Heart right ventricle (tissue), 16 donors: ENCODE data around the gene ACTN4. TPM values are rescaled to one million over a fixed set of nuclear protein-coding genes. Genes with fewer than 3 reads are reported as not detected.
A peak's percentile ranks its signal among the peaks of the same experiment; 100 is the strongest.

Source experiments
- ATAC-seq, 8 donors: fragments of 200-7000 bp; cut with Tn5 transposase; one replicate each; pipeline ENCODE4 v1.9.1; 2020; ENCODE audit warnings: mild to moderate bottlenecking in 8 of 8, moderate library complexity in 8 of 8, moderate number of reproducible peaks in 1 of 8
- DNase-seq, 2 donors: peaks; one replicate each; pipeline ENCODE4 v3.0.0-alpha.2; 2020
- H3K27ac ChIP-seq, 10 donors: fragments of 200-600 bp; sonication (generic) in 2 of 10; one replicate each; pipeline versions ENCODE4 v1.5.0 to v1.8.0; 2020 to 2022; ENCODE audit warnings: mild to moderate bottlenecking in 3 of 10
- H3K27me3 ChIP-seq, 7 donors: fragments of 200-600 bp; one replicate each; pipeline ENCODE4 v1.8.0; 2021 to 2022; ENCODE audit warnings: mild to moderate bottlenecking in 2 of 7
- H3K36me3 ChIP-seq, 9 donors: fragments of 200-600 bp; sonication (generic) in 1 of 9; one replicate each; pipeline versions ENCODE4 v1.5.0 to v1.8.0; 2020 to 2022; ENCODE audit warnings: mild to moderate bottlenecking in 2 of 9
- H3K4me1 ChIP-seq, 9 donors: fragments of 200-600 bp; sonication (generic) in 1 of 9; one replicate each; pipeline versions ENCODE4 v1.5.0 to v1.8.0; 2020 to 2022; ENCODE audit warnings: mild to moderate bottlenecking in 4 of 9
- H3K4me3 ChIP-seq, 10 donors: fragments of 200-600 bp; sonication (generic) in 2 of 10; one replicate each; pipeline versions ENCODE4 v1.5.0 to v1.8.0; 2020 to 2022; ENCODE audit warnings: mild to moderate bottlenecking in 7 of 10, moderate library complexity in 2 of 10
- H3K9me3 ChIP-seq, 11 donors: fragments of 200-600 bp in 10 of 11; sonication (generic) in 2 of 11; one replicate each; pipeline versions ENCODE4 v1.5.0 to v1.8.0; 2013 to 2022; ENCODE audit warnings: mild to moderate bottlenecking in 2 of 11, control low read depth in 1 of 11, moderate library complexity in 1 of 11
- CTCF ChIP-seq, 9 donors: fragments of 200-600 bp; sonication (generic) in 2 of 9; IDR thresholded peaks; one replicate each; pipeline versions ENCODE4 v1.5.0 to v1.8.0; 2021 to 2022; ENCODE audit warnings: antibody characterized with exemption in 9 of 9, mild to moderate bottlenecking in 5 of 9, moderate library complexity in 1 of 9
- whole genome bisulfite sequencing, 2 donors: extraction: QIAGEN DNeasy Blood & Tissue Kit; methylation state at CpG; one replicate each; pipeline ENCODE4 v1.1.7; 2013; ENCODE audit warnings: inconsistent platforms in 1 of 2; 5-methylcytosine and 5-hydroxymethylcytosine counted together
- intact Hi-C, 10 donors: fragments of 100-400 bp; cut with DNase I; formaldehyde crosslinking; loops; one replicate each; pipeline versions ENCODE4 v1.11.1 to v1.14.2; 2022
- polyA plus RNA-seq, 2 donors: library from polyadenylated mRNA; stranded (reverse); fragments of 200-250 nt; gene quantifications; one replicate each; pipeline ENCODE4 v1.2.3, GENCODE V29; 2013
- total RNA-seq, 10 donors: library from RNA; stranded (reverse); fragmentation: NEBNext Ultra II Directional in 3 of 10; extraction: Animal tissue kit (Norgen Biotek cat#: 25700) in 3 of 10; gene quantifications; one replicate each; pipeline versions ENCODE4 v1.2.1 to v1.2.4, GENCODE V29; 2021 to 2023
- donor health status: Arrhythmogenic right ventricular cardiomyopathy.
- donor health status: ischemic (EF 13 %, LVEDD 7.1; RV severe dilation, severe dysfunction).
- donor health status: healthy with polysubstance abuse.
- donor health status: DM: no; HTN: yes; CAD: no.
- donor health status: DM: no; HTN: no; CAD: no.
- donor health status: ischemic (EF 25% LVEDD 6.9; RV normal size, moderate dysfunction).
- donor health status: ischemic (EF 25% LVEDD 5.7; RV mildly dilated, moderate dysfunction).
- donor health status: healthy.
- donor health status: DM: yes; HTN: yes; CAD: no.
- donor health status: Ischemic cardiomyopathy.
- donor health status: ischemic (EF 35%, LVEDD 5.7; RV mildly dilated, moderate dysfunction).
- donor health status: nonischemic (EF 11% LVEDD 7.7; RV severe dilation, severe dysfunction).
- donor health status: DM: yes; HTN: yes; CAD: no.
- donor health status: PGD.
- donor health status: ischemic (EF 29% LVEDD 5.4; RV normal size, mild dysfunction).
- donor health status: nonischemic (EF 23%, LVEDD 6.1; RV moderate dilation, normal function).

The ACTN4 gene
- total and polyA plus RNA-seq, 12 donors: 92.4 to 291 (median 149) TPM

GRCh38 chr19:38685666-38686529 lies 38.4 kb downstream of the ACTN4 start:
- intact Hi-C loops: no loop called here
- DNase-seq: no peak

GRCh38 chr19:38686530-38686888 lies 39.1 kb downstream of the ACTN4 start:
- TF ChIP-seq CTCF (IDR thresholded peaks at IDR 0.05): no peak

More at GRCh38 chr19:38685666-38686529, 38.4 kb downstream of the ACTN4 start:
- Histone ChIP-seq H3K27me3 (no peaks in the 10 kb centered on the region), H3K4me1 (peaks cover 48 to 100% (median 93%) of the 10 kb centered on the region in 9 donors), H3K36me3 (peaks cover 0 to 18% (median 4%) of the 10 kb centered on the region in 9 donors), H3K4me3 (no peak overlapping the region), H3K9me3 (no peaks in the 10 kb centered on the region), H3K27ac (peak overlapping the region; percentile 74 to 95 (median 90))
- WGBS, 2 donors: 17 to 23% methylated on average over 10 of the region's 10 CpGs
- ATAC-seq: peak in 6 of 8 donors; percentile 5 to 41 (median 26)
- peak; percentile 13 to 60 (median 49) for TF ChIP-seq CTCF (IDR thresholded peaks at IDR 0.05)

GRCh38 chr19:38687837-38688378 lies 40.5 kb downstream of the ACTN4 start:
- Histone ChIP-seq H3K9me3 (no peaks in the 10 kb centered on the region), H3K27me3 (no peaks in the 10 kb centered on the region), H3K27ac (peak overlapping the region in 8 of 10 donors; percentile 31 to 95 (median 91)), H3K4me3 (no peak overlapping the region), H3K36me3 (peaks cover 0 to 18% (median 4%) of the 10 kb centered on the region in 9 donors), H3K4me1 (peaks cover 57 to 99% (median 91%) of the 10 kb centered on the region in 9 donors)
- ATAC-seq: no peak
- intact Hi-C loops: no loop called here
- TF ChIP-seq CTCF (IDR thresholded peaks at IDR 0.05): no peak
- DNase-seq: no peak
- 95 to 97% methylated on average over 7 of the region's 7 CpGs for WGBS, 2 donors

More at GRCh38 chr19:38686530-38686888, 39.1 kb downstream of the ACTN4 start:
- no peak for DNase-seq
- Histone ChIP-seq H3K27ac (peak overlapping the region; percentile 74 to 95 (median 90)), H3K4me1 (peaks cover 50 to 99% (median 91%) of the 10 kb centered on the region in 9 donors), H3K4me3 (no peak overlapping the region), H3K36me3 (peaks cover 0 to 18% (median 4%) of the 10 kb centered on the region in 9 donors), H3K27me3 (no peaks in the 10 kb centered on the region), H3K9me3 (no peaks in the 10 kb centered on the region)
- intact Hi-C loops: no loop called here
- WGBS, 2 donors: 61 to 77% methylated on average over 5 of the region's 5 CpGs
- peak in 2 of 8 donors; percentile 6 to 13 for ATAC-seq

- ATAC-seq: no peak
- WGBS, 2 donors: 91 to 93% methylated on average over 14 of the region's 14 CpGs
- no peaks in the 10 kb centered on the region for H3K9me3 ChIP-seq
- DNase-seq: no peak
- no peak overlapping the region for H3K4me3 ChIP-seq
- TF ChIP-seq CTCF (IDR thresholded peaks at IDR 0.05): no peak
- intact Hi-C loops: loop anchor here in 2 of 10 donors (5.0 kb wide), 1 partner anchor 38 kb away; no protein-coding TSS in a partner anchor
- peaks cover 0 to 31% (median 4%) of the 10 kb centered on the region in 9 donors for H3K36me3 ChIP-seq
- H3K27ac ChIP-seq: peak overlapping the region in 7 of 10 donors; percentile 78 to 95 (median 91)
- peaks cover 52 to 99% (median 91%) of the 10 kb centered on the region in 9 donors for H3K4me1 ChIP-seq
- H3K27me3 ChIP-seq: no peaks in the 10 kb centered on the region
Observed at GRCh38 chr19:38690146-38690545, 42.7 kb downstream of the ACTN4 start.
